ENCODE data around the gene GPR153.

Gene GPR153

GRCh38 chr1:6266641-6267040 is 5.7 kb upstream of the GPR153 start:
- TF ChIP-seq, protein P1, sequence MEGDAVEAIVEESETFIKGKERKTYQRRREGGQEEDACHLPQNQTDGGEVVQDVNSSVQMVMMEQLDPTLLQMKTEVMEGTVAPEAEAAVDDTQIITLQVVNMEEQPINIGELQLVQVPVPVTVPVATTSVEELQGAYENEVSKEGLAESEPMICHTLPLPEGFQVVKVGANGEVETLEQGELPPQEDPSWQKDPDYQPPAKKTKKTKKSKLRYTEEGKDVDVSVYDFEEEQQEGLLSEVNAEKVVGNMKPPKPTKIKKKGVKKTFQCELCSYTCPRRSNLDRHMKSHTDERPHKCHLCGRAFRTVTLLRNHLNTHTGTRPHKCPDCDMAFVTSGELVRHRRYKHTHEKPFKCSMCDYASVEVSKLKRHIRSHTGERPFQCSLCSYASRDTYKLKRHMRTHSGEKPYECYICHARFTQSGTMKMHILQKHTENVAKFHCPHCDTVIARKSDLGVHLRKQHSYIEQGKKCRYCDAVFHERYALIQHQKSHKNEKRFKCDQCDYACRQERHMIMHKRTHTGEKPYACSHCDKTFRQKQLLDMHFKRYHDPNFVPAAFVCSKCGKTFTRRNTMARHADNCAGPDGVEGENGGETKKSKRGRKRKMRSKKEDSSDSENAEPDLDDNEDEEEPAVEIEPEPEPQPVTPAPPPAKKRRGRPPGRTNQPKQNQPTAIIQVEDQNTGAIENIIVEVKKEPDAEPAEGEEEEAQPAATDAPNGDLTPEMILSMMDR (IDR thresholded peaks at IDR 0.05): no peak

DNA sequence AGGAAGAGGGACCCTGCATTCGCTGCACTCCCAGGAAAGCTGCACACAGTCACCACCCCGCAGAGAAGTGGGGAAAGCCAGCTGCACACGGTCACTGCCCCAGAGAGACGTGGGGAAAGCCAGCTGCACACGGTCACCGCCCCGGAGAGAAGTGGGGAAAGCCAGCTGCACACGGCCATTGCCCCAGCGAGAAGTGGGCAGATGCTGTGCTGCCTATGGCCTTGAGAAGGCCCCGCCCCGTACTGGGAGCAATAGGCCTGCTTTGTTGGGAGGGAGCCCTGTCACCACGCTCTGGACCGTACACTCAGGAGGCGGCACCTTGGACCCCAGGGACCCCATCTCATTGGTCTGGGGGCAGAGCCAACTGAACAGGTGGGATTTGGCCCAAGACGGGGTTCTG is 4.3 kb upstream of the GPR153 start:
- TF ChIP-seq, protein P1 (IDR thresholded peaks at IDR 0.05): no peak

- TF ChIP-seq, protein P1 (IDR thresholded peaks at IDR 0.05): no peak
Measured at GRCh38 chr1:6263716-6264115, 2.8 kb upstream of the GPR153 start.

- TF ChIP-seq, protein P1 (IDR thresholded peaks at IDR 0.05): no peak
Measured at GRCh38 chr1:6262555-6263420, 1.9 kb upstream of the GPR153 start.

- TF ChIP-seq, protein P1 (IDR thresholded peaks at IDR 0.05): no peak
Measured at GRCh38 chr1:6261615-6261995, 707 bp upstream of the GPR153 start.

DNA sequence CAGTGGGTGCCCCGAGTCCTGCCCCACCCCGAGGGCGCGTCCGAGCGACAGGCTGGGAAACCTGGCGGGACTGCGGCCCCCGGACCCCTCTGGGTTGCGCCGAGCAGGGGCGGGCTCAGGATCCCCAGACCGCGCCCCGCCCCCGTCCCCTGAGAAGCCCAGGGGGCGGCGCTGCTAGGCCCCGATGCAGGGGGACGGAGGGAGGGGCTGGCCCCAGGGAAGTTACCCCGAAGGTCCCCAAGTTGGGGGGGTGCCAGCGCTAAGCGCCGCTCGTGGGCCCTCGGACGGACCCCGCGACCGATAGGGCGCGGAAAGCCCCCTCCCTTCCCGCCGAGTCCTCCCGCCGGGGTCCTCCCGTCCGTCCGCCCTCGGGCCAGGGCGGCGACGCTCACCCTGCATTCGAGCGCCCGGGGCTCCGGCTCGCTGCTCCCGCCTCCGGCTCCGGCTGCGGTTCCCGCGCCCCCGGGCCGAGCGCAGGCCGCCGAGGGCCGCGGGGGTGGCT is 414 bp downstream of the GPR153 start:
- TF ChIP-seq, protein P1 (IDR thresholded peaks at IDR 0.05): no peak

GRCh38 chr1:6259491-6260362 is 1.2 kb downstream of the GPR153 start:
- TF ChIP-seq, protein P1 (IDR thresholded peaks at IDR 0.05): no peak

Data from LNCAP (cell line).